K562 (cell line): ENCODE measurements around the gene CCDC50.

ENCODE experiments used
- GABPA ChIP-seq: fragments of 200-800 bp; sonication (Bioruptor generic); conservative IDR thresholded peaks from 2 replicates; pipeline ENCODE4 v1.6.1; 2016; ENCODE audit warnings: low read depth, missing genetic modification characterization, missing compliant biosample characterization
- GATA2 ChIP-seq: sonication (generic); formaldehyde crosslinking; IDR thresholded peaks from 2 replicates; pipeline ENCODE4 v1.4.0; 2020; ENCODE audit warnings: mild to moderate bottlenecking, missing genetic modification reagents
- U2AF1 ChIP-seq: fragments of 200-400 bp; formaldehyde crosslinking; optimal IDR thresholded peaks from 2 replicates; pipeline ENCODE3; 2017; ENCODE audit warnings: mild to moderate bottlenecking, low read depth, low read length, moderate library complexity
- TF ChIP-seq, protein P1 (sequence below), 2 experiments: fragments of 450-650 bp in 1 of 2; sonication (generic) in 1 of 2; formaldehyde crosslinking in 1 of 2; IDR thresholded peaks in 1 of 2; conservative IDR thresholded peaks in 1 of 2; 2 replicates each; pipeline versions ENCODE4 v1.6.1 to v1.8.1; 2016 to 2023; ENCODE audit warnings: mild to moderate bottlenecking in 2 of 2, moderate library complexity in 2 of 2, inconsistent platforms in 1 of 2, missing genetic modification reagents in 1 of 2

- TF ChIP-seq GATA2 (CRISPR knock-in tag) (no peak), U2AF1 (no peak), GABPA (tag) (no peak)
- TF ChIP-seq, protein P1, sequence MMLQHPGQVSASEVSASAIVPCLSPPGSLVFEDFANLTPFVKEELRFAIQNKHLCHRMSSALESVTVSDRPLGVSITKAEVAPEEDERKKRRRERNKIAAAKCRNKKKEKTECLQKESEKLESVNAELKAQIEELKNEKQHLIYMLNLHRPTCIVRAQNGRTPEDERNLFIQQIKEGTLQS (IDR thresholded peaks at IDR 0.05), result no peak
- TF ChIP-seq, protein P1 (CRISPR knock-in tag; conservative IDR thresholded peaks at IDR 0.05), result no peak
Measured at GRCh38 chr3:191420771-191421170, 91.6 kb downstream of the CCDC50 start.
